ENCODE data around the gene MKRN2. TPM values are rescaled to one million over a fixed set of nuclear protein-coding genes. Genes with fewer than 3 reads are reported as not detected.

MKRN2 gene
- total RNA-seq, 2 donors from 2014 or later = 24.7 to 30.5 TPM

GRCh38 chr3:12582730-12583129 is 25.8 kb downstream of the MKRN2 start:
- no peaks in the 10 kb centered on the region for H3K27me3 ChIP-seq
- TF ChIP-seq, protein P1, sequence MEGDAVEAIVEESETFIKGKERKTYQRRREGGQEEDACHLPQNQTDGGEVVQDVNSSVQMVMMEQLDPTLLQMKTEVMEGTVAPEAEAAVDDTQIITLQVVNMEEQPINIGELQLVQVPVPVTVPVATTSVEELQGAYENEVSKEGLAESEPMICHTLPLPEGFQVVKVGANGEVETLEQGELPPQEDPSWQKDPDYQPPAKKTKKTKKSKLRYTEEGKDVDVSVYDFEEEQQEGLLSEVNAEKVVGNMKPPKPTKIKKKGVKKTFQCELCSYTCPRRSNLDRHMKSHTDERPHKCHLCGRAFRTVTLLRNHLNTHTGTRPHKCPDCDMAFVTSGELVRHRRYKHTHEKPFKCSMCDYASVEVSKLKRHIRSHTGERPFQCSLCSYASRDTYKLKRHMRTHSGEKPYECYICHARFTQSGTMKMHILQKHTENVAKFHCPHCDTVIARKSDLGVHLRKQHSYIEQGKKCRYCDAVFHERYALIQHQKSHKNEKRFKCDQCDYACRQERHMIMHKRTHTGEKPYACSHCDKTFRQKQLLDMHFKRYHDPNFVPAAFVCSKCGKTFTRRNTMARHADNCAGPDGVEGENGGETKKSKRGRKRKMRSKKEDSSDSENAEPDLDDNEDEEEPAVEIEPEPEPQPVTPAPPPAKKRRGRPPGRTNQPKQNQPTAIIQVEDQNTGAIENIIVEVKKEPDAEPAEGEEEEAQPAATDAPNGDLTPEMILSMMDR (IDR thresholded peaks at IDR 0.05) = no peak
- DNase-seq (ENCODE audit: low spot score) = no peak
- H3K4me1 ChIP-seq = peaks cover 0 to 20% of the 10 kb centered on the region in 2 donors
- peaks cover 89% of the 10 kb centered on the region for H3K36me3 ChIP-seq
- no peak overlapping the region for H3K4me3 ChIP-seq
- no peak overlapping the region for H3K27ac ChIP-seq
- no peaks in the 10 kb centered on the region for H3K9me3 ChIP-seq

- TF ChIP-seq, protein P1 (IDR thresholded peaks at IDR 0.05) = no peak
- H3K4me3 ChIP-seq = no peak overlapping the region
- H3K4me1 ChIP-seq = peaks cover 0 to 20% of the 10 kb centered on the region in 2 donors
- DNase-seq (ENCODE audit: low spot score) = no peak
- H3K36me3 ChIP-seq = peaks cover 90% of the 10 kb centered on the region
- H3K27me3 ChIP-seq = no peaks in the 10 kb centered on the region
- H3K9me3 ChIP-seq = no peaks in the 10 kb centered on the region
- H3K27ac ChIP-seq = no peak overlapping the region
Observed at GRCh38 chr3:12583280-12583679, 26.4 kb downstream of the MKRN2 start.

DNA sequence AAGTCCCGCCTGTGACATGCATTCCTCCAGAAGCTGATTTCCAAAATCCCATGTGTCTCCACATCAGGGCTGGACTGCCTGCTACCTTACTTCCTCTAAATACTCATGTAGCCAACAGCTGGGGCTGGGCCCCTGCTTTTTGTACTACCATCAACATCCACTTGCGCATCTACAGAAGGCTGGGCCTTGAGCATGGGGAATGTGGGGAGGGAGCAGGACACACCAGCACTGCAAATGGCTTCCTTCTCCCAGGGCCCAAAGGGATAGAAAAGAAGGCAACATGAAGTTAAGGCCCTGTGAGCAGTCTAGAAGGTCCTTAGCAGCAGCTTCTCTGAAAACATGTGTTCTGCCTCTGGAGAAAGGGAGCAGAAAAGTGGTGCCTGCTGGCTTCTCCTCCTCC is 27.2 kb downstream of the MKRN2 start:
- TF ChIP-seq, protein P1 (IDR thresholded peaks at IDR 0.05) = no peak
- no peak overlapping the region for H3K27ac ChIP-seq

DNA sequence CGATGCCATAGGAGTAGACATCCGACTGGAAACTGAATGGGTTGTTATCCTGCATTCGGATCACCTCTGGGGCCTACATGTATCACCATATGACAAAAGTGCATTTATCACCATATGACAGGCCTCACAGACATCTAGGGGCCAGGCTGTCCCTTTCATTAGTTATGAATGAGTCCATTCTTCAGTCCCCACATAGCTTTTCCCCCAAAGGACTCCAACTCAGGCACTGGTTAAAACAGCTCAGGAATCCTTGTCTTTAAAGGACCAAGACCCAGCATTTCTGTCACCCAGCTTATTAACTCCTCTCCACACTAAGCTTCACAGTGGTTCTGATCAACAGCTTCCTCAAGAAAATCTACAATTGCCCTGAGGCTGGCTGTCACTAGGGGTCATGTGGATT is 28.3 kb downstream of the MKRN2 start:
- Histone ChIP-seq H3K36me3 (peaks cover 93% of the 10 kb centered on the region), H3K27ac (peak overlapping the region in 1 of 2 donors; percentile 70)

More for the DNA sequence above, 27.2 kb downstream of the MKRN2 start:
- Histone ChIP-seq H3K4me3 (no peak overlapping the region), H3K36me3 (peaks cover 91% of the 10 kb centered on the region), H3K9me3 (no peaks in the 10 kb centered on the region), H3K4me1 (peaks cover 0 to 24% of the 10 kb centered on the region in 2 donors), H3K27me3 (no peaks in the 10 kb centered on the region)
- DNase-seq (ENCODE audit: low spot score) = no peak

GRCh38 chr3:12585970-12586369 is 29.1 kb downstream of the MKRN2 start:
- no peak for DNase-seq (ENCODE audit: low spot score)
- Histone ChIP-seq H3K4me3 (no peak overlapping the region), H3K27me3 (no peaks in the 10 kb centered on the region), H3K36me3 (peaks cover 94% of the 10 kb centered on the region), H3K27ac (peak overlapping the region in 1 of 2 donors; percentile 70), H3K4me1 (peaks cover 0 to 18% of the 10 kb centered on the region in 2 donors), H3K9me3 (no peaks in the 10 kb centered on the region)
- TF ChIP-seq, protein P1 (IDR thresholded peaks at IDR 0.05) = no peak

More for the DNA sequence above, 28.3 kb downstream of the MKRN2 start:
- no peak for DNase-seq (ENCODE audit: low spot score)
- Histone ChIP-seq H3K27me3 (no peaks in the 10 kb centered on the region), H3K4me1 (peaks cover 0 to 19% of the 10 kb centered on the region in 2 donors), H3K9me3 (no peaks in the 10 kb centered on the region), H3K4me3 (no peak overlapping the region)
- TF ChIP-seq, protein P1 (IDR thresholded peaks at IDR 0.05) = no peak

DNA sequence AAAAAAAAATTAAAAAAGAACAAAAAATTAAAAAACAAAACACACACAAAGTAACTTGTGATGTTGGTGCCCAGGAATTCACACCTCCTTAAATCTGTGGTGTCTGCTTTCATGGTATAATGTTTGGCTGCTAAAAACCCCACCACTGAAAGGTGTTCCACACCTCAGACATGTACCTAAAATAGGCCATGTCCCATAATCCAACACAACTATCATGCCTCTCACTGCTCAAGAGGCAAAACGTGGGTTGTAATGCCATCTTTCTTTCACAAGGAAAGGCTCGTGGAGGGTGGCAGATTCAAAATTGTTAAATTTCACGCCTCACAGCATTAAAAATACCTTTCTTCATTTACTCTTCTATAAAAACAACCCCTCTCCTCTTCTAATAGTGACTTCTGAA is 29.5 kb downstream of the MKRN2 start:
- Histone ChIP-seq H3K27me3 (no peaks in the 10 kb centered on the region), H3K4me1 (peaks cover 0 to 18% of the 10 kb centered on the region in 2 donors), H3K36me3 (peaks cover 94% of the 10 kb centered on the region), H3K9me3 (no peaks in the 10 kb centered on the region), H3K27ac (peak overlapping the region; percentile 64 to 70), H3K4me3 (no peak overlapping the region)
- no peak for DNase-seq (ENCODE audit: low spot score)
- TF ChIP-seq, protein P1 (IDR thresholded peaks at IDR 0.05) = no peak

Data from right atrium auricular region (tissue), 2 donors.